H9 (cell line): ENCODE measurements around the gene SGCD. TPM values are rescaled to one million over a fixed set of nuclear protein-coding genes. Genes with fewer than 3 reads are reported as not detected.

Experiments
- DNase-seq: peaks from one replicate; pipeline ENCODE4 v3.0.0-alpha.2; 2017
- H2AFZ ChIP-seq: one replicate; pipeline ENCODE4 v1.6.1; 2013; ENCODE audit warnings: mild to moderate bottlenecking, low read length, control low read depth, moderate library complexity
- H2AK5ac ChIP-seq: 2 replicates; pipeline ENCODE4 v1.6.1; 2013; ENCODE audit warnings: low read length, control low read depth, mixed read lengths; ENCODE audit not compliant: insufficient read length
- H2BK120ac ChIP-seq: one replicate; pipeline ENCODE4 v1.6.1; 2013; ENCODE audit warnings: low read depth, mild to moderate bottlenecking, low read length, control low read depth, inconsistent platforms; ENCODE audit not compliant: poor library complexity, severe bottlenecking
- H2BK12ac ChIP-seq: 2 replicates; pipeline ENCODE4 v1.6.1; 2013; ENCODE audit warnings: low read length, control low read depth, mixed read lengths, low read depth; ENCODE audit not compliant: insufficient read length
- H2BK15ac ChIP-seq: 2 replicates; pipeline ENCODE4 v1.6.1; 2013; ENCODE audit warnings: low read depth, low read length, control low read depth
- H2BK20ac ChIP-seq: one replicate; pipeline ENCODE4 v1.6.1; 2013; ENCODE audit warnings: low read depth, mild to moderate bottlenecking, low read length, control low read depth, inconsistent platforms; ENCODE audit not compliant: poor library complexity, severe bottlenecking
- H2BK5ac ChIP-seq: 2 replicates; pipeline ENCODE4 v1.6.1; 2013; ENCODE audit warnings: low read length, control low read depth, mixed read lengths; ENCODE audit not compliant: insufficient read length
- H3K14ac ChIP-seq: 2 replicates; pipeline ENCODE4 v1.6.1; 2013; ENCODE audit warnings: low read length, control low read depth; ENCODE audit not compliant: insufficient read depth
- H3K18ac ChIP-seq: 2 replicates; pipeline ENCODE4 v1.6.1; 2013; ENCODE audit warnings: low read depth, mild to moderate bottlenecking, mixed read lengths, low read length, control low read depth; ENCODE audit not compliant: insufficient read length
- H3K23ac ChIP-seq: 2 replicates; pipeline ENCODE4 v1.6.1; 2013; ENCODE audit warnings: low read length, control low read depth, mixed read lengths, low read depth; ENCODE audit not compliant: insufficient read length
- H3K23me2 ChIP-seq: 2 replicates; pipeline ENCODE4 v1.6.1; 2013; ENCODE audit warnings: low read depth, mild to moderate bottlenecking, mixed read lengths, low read length, control low read depth; ENCODE audit not compliant: insufficient read length, poor library complexity, severe bottlenecking
- H3K27ac ChIP-seq: 2 replicates; pipeline ENCODE4 v1.5.1; 2013; ENCODE audit warnings: low read length, control low read depth, mixed read lengths, low read depth; ENCODE audit not compliant: insufficient read length
- H3K27me3 ChIP-seq: 2 replicates; pipeline ENCODE4 v1.6.1; 2013; ENCODE audit warnings: low read length, control low read depth, inconsistent platforms; ENCODE audit not compliant: insufficient read depth
- H3K4ac ChIP-seq: 2 replicates; pipeline ENCODE4 v1.6.1; 2013; ENCODE audit warnings: low read depth, mild to moderate bottlenecking, control low read depth, inconsistent platforms, low read length, moderate library complexity
- H3K4me1 ChIP-seq: 2 replicates; pipeline ENCODE4 v1.6.1; 2013; ENCODE audit warnings: low read length, control low read depth, inconsistent platforms; ENCODE audit not compliant: insufficient read depth
- H3K4me2 ChIP-seq: 2 replicates; pipeline ENCODE4 v1.6.1; 2013; ENCODE audit warnings: low read length, control low read depth, mixed read lengths; ENCODE audit not compliant: insufficient read length, insufficient read depth
- H3K56ac ChIP-seq: 2 replicates; pipeline ENCODE4 v1.6.1; 2013; ENCODE audit warnings: low read depth, mild to moderate bottlenecking, mixed read lengths, low read length, control low read depth; ENCODE audit not compliant: insufficient read length
- H3K79me1 ChIP-seq: 2 replicates; pipeline ENCODE4 v1.6.1; 2013; ENCODE audit warnings: low read depth, mild to moderate bottlenecking, moderate library complexity, low read length, control low read depth, inconsistent platforms; ENCODE audit not compliant: insufficient read depth, poor library complexity, severe bottlenecking
- H3K79me2 ChIP-seq: 2 replicates; pipeline ENCODE4 v1.6.1; 2013; ENCODE audit warnings: low read length, control low read depth, inconsistent platforms; ENCODE audit not compliant: insufficient read depth
- H3K9ac ChIP-seq: 2 replicates; pipeline ENCODE4 v1.6.1; 2013; ENCODE audit warnings: low read length, control low read depth, mixed read lengths; ENCODE audit not compliant: insufficient read length; ENCODE audit errors: extremely low read depth
- H3K9me3 ChIP-seq: one replicate; pipeline ENCODE4 v1.6.1; 2013; ENCODE audit warnings: low read depth, low read length, inconsistent platforms; ENCODE audit not compliant: control insufficient read depth
- H3T11ph ChIP-seq: one replicate; pipeline ENCODE4 v1.6.1; 2013; ENCODE audit warnings: mild to moderate bottlenecking, low read length, control low read depth, inconsistent platforms
- H4K20me1 ChIP-seq: one replicate; pipeline ENCODE4 v1.6.1; 2013; ENCODE audit not compliant: control insufficient read depth, insufficient read length, insufficient read depth
- H4K5ac ChIP-seq: 2 replicates; pipeline ENCODE4 v1.6.1; 2013; ENCODE audit warnings: low read depth, mild to moderate bottlenecking, mixed read lengths, low read length, control low read depth; ENCODE audit not compliant: insufficient read length
- H4K8ac ChIP-seq: replicated peaks from 2 replicates; pipeline ENCODE4 v1.6.1; 2013; ENCODE audit warnings: low read length, control low read depth, mixed read lengths, low read depth; ENCODE audit not compliant: insufficient read length
- H4K91ac ChIP-seq: 2 replicates; pipeline ENCODE4 v1.6.1; 2013; ENCODE audit warnings: low read depth, mild to moderate bottlenecking, moderate library complexity, mixed read lengths, low read length, control low read depth; ENCODE audit not compliant: insufficient read length
- H3K27ac Mint-ChIP-seq, 3 experiments: 2 replicates in 2 of 3; 3 replicates in 1 of 3; pipeline ENCODE4 v1.8.0; 2020 to 2021; ENCODE audit warnings: mixed read lengths in 3 of 3, mild to moderate bottlenecking in 1 of 3, moderate library complexity in 1 of 3
- H3K27me3 Mint-ChIP-seq: 2 replicates; pipeline ENCODE4 v1.8.0; 2021; ENCODE audit warnings: low read depth, mild to moderate bottlenecking, moderate library complexity, mixed read lengths
- H3K36me3 Mint-ChIP-seq, 3 experiments: 2 replicates in 2 of 3; 3 replicates in 1 of 3; pipeline ENCODE4 v1.8.0; 2020 to 2021; ENCODE audit warnings: low read depth in 3 of 3, mixed read lengths in 3 of 3; ENCODE audit not compliant: insufficient read depth in 1 of 3
- H3K4me1 Mint-ChIP-seq, 2 experiments: 2 replicates each; pipeline ENCODE4 v1.8.0; 2020; ENCODE audit warnings: mixed read lengths in 2 of 2
- H3K4me3 Mint-ChIP-seq, 2 experiments: 2 replicates in 1 of 2; 3 replicates in 1 of 2; pipeline ENCODE4 v1.8.0; 2020 to 2021; ENCODE audit warnings: mild to moderate bottlenecking in 2 of 2, mixed read lengths in 2 of 2, moderate library complexity in 1 of 2
- H3K9me3 Mint-ChIP-seq, 2 experiments: 2 replicates in 1 of 2; 3 replicates in 1 of 2; pipeline ENCODE4 v1.8.0; 2020; ENCODE audit warnings: mild to moderate bottlenecking in 2 of 2, mixed read lengths in 2 of 2, moderate library complexity in 1 of 2
- WGBS: extraction: QIAGEN DNeasy Blood & Tissue Kit; methylation state at CpG from one replicate; pipeline ENCODE4 v1.1.7; 2013; ENCODE audit warnings: missing lambda C conversion rate, low lambda C conversion rate, mixed read lengths; ENCODE audit not compliant: insufficient read length; ENCODE audit errors: extremely low coverage; 5-methylcytosine and 5-hydroxymethylcytosine counted together
- total RNA-seq: library from RNA; stranded (reverse); gene quantifications from 2 replicates; pipeline ENCODE4 v1.2.1, GENCODE V29; 2021
- TF ChIP-seq, protein P1 (sequence below): fragments of 200-600 bp; sonication (generic); conservative IDR thresholded peaks from 3 replicates; pipeline ENCODE4 v1.8.0; 2021; ENCODE audit warnings: antibody characterized with exemption, mild to moderate bottlenecking

Gene SGCD
- total RNA-seq, 1 experiment from 2014 or later: 0.11 TPM

DNA sequence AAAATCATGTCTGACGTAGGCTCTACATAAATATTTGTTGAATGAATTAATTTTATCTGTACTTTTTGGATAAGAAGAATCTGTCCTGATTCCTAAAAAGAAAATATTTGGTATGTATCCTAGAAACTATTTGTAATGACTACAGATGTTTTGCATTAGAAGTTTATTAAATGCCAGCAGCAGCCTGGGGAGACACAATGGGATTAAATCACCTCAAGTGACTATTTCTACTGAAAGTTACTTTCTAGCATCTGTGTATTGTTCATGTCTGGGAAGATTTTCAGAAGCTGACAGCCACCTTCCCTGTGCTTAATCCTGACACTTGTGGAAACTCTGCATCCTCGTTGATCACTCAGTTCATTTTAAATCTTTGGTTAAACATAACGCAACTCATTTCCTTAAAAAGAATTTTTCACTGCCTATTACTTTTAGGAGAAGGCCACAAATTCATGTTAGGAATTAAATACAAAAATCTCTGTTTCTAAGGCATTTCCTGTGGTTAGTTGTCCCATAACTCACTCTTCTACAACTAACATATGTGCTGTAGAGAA is 313.8 kb downstream of the SGCD start:
- no peaks in the 10 kb centered on the region for H3K27me3 Mint-ChIP-seq
- H3K79me1 ChIP-seq: no peaks in the 10 kb centered on the region
- no peak overlapping the region for H3T11ph ChIP-seq
- no peak for DNase-seq
- H3K27ac ChIP-seq: no peak overlapping the region
- H3K9ac ChIP-seq: no peak overlapping the region
- H3K27ac Mint-ChIP-seq: no peak overlapping the region; a peak in 1 of 7 replicates
- no peak overlapping the region for H2AFZ ChIP-seq
- no peaks in the 10 kb centered on the region for H3K4me1 Mint-ChIP-seq
- no peak overlapping the region for H3K4ac ChIP-seq
- H2BK12ac ChIP-seq: no peak overlapping the region
- no peak overlapping the region for H3K4me3 Mint-ChIP-seq
- H2BK20ac ChIP-seq: no peak overlapping the region
- no peaks in the 10 kb centered on the region for H4K20me1 ChIP-seq
- H3K36me3 Mint-ChIP-seq: no peaks in the 10 kb centered on the region
- no peak overlapping the region for H2BK15ac ChIP-seq
- H3K27me3 ChIP-seq: no peaks in the 10 kb centered on the region
- H3K14ac ChIP-seq: no peak overlapping the region
- no peak overlapping the region for H4K91ac ChIP-seq
- no peak overlapping the region for H4K8ac ChIP-seq
- H2BK120ac ChIP-seq: no peak overlapping the region
- no peaks in the 10 kb centered on the region for H3K9me3 Mint-ChIP-seq
- H3K56ac ChIP-seq: no peak overlapping the region
- H2AK5ac ChIP-seq: no peak overlapping the region
- TF ChIP-seq, protein P1, sequence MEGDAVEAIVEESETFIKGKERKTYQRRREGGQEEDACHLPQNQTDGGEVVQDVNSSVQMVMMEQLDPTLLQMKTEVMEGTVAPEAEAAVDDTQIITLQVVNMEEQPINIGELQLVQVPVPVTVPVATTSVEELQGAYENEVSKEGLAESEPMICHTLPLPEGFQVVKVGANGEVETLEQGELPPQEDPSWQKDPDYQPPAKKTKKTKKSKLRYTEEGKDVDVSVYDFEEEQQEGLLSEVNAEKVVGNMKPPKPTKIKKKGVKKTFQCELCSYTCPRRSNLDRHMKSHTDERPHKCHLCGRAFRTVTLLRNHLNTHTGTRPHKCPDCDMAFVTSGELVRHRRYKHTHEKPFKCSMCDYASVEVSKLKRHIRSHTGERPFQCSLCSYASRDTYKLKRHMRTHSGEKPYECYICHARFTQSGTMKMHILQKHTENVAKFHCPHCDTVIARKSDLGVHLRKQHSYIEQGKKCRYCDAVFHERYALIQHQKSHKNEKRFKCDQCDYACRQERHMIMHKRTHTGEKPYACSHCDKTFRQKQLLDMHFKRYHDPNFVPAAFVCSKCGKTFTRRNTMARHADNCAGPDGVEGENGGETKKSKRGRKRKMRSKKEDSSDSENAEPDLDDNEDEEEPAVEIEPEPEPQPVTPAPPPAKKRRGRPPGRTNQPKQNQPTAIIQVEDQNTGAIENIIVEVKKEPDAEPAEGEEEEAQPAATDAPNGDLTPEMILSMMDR: no peak
- H2BK5ac ChIP-seq: no peak overlapping the region
- no peak overlapping the region for H3K4me2 ChIP-seq
- H3K9me3 ChIP-seq: no peaks in the 10 kb centered on the region
- no peak overlapping the region for H3K18ac ChIP-seq
- no peak overlapping the region for H4K5ac ChIP-seq
- WGBS: no CpG with 5 or more reads among the region's 3 CpGs
- H3K23ac ChIP-seq: no peak overlapping the region
- H3K23me2 ChIP-seq: no peaks in the 10 kb centered on the region
- H3K4me1 ChIP-seq: no peaks in the 10 kb centered on the region
- H3K79me2 ChIP-seq: no peaks in the 10 kb centered on the region
